Activated effector memory CD4-positive, alpha-beta T cell treated with anti-CD3 and anti-CD28 coated beads, Interleukin-2, amount 50 U/mL, for 16 hours (primary cell): ENCODE measurements around the gene CBFB.
"Not testable (repeated sequence)": the region's sequence is repeated elsewhere in the genome, so short reads cannot be mapped to it uniquely, and the experiment has no call there.

Experiments used
- DNase-seq: peaks from one replicate; pipeline ENCODE4 v3.0.0-alpha.2; 2020

Gene CBFB

DNA sequence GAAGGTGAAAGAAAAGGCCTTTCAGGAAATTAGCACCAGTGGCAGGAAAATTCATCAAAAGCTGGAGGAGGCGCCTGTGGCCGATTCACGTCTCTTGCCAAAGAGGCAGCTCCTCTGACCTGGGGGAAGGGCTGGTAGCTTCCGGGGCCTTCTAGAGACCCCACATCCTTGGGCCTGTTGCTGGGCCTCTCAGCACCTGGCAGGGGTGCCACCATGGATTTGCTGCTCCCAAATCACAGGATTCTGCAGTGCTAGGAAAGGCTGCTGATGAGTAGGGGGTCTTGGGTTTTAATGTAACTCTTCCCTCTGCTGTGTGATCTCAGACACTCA, 11.6 kb upstream of the CBFB start:
- DNase-seq, result peak; percentile 47

GRCh38 chr16:67017810-67018488, 11.0 kb upstream of the CBFB start:
- DNase-seq, result peak; percentile 93

DNA sequence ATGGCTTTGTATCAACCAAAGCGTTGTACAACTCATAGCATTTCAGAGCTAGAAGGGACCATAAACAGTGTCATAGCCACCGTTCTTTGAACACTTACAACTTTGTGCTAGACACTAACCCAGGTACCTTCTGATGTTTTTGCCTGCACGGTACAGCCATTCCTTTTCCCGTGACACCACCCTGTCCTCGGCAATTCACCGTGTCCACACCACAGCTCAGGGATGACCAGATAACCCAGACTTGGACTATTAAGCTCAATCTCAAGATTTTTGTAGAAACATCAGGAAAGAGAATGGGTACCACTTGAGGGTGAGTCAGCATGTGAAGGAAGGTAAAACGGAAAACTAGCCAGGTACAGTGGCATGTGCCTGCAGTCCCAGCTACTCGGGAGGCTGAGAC, 9.8 kb upstream of the CBFB start:
- DNase-seq, result peak; percentile 4

DNA sequence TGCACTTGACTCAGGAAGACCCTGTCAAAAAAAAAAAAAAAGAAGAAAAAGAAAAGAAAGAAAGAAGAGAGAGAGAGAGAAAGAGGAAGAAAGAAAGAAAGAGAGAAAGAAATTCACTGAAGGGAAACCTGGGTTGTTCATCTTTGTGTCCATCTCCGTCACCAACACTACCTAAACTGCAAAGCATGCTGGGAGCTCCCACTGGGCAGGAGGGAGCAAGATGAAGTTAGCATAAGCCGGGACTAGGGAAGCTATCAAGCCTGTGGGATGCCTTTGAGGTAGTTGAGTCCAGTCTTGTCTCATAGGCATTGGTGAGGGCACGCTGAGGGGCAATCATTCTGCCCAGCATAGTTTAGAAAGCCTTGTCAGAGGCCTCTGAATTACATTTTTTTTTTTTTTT, 7.6 kb upstream of the CBFB start:
- DNase-seq, result peak; percentile 31

DNA sequence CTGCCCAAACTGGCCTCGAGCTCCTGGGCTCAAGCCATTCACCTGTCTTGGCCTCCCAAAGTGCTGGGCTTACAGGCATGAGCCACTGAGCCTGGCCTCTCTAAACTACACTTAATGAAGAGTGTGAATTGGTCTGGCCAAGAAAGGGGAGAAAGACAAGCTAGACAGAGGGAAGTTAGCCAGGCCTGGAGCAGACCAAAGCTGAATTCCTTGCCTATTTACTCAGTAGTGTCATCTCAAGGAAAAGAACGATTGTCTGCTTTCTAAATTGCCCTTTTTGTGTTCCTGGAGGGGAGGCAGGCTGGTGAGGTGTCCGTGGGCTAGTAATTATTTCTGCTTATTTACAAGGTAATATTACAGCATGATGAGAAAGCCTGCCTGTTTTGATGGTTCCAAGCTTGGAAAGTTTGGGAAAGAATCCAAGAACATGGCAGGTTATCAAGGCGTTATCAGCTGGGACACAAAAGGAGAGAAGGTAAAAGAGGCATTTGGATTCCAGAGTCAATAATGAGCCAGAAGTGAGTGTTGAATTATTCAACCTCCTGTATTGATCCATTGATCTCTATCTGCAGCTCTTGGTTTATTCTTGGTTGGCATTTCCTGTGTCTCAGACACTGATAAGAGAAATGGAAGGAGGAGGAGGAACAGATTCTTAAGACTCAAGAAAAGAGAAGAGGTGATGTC, 6.3 kb upstream of the CBFB start:
- no peak for DNase-seq

DNA sequence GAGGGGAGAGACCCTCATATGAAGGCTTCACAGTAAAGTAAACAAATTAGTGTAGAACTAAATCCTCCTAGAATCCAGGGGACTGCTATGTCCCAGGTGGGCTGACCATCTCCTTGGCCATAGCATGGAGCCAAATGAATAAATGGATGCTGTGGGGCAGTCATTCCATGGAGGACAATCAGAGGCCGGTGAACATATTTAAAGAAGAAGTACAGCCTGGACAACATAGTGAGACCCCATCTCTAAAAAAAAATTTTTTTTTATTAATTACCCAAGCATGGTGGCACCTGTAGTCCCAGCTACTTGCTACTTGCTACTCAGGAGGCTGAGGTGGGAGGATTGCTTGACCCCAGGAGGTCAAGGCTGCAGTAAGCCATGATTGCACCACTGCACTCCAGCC, 5.3 kb upstream of the CBFB start:
- DNase-seq, result peak; percentile 24

DNA sequence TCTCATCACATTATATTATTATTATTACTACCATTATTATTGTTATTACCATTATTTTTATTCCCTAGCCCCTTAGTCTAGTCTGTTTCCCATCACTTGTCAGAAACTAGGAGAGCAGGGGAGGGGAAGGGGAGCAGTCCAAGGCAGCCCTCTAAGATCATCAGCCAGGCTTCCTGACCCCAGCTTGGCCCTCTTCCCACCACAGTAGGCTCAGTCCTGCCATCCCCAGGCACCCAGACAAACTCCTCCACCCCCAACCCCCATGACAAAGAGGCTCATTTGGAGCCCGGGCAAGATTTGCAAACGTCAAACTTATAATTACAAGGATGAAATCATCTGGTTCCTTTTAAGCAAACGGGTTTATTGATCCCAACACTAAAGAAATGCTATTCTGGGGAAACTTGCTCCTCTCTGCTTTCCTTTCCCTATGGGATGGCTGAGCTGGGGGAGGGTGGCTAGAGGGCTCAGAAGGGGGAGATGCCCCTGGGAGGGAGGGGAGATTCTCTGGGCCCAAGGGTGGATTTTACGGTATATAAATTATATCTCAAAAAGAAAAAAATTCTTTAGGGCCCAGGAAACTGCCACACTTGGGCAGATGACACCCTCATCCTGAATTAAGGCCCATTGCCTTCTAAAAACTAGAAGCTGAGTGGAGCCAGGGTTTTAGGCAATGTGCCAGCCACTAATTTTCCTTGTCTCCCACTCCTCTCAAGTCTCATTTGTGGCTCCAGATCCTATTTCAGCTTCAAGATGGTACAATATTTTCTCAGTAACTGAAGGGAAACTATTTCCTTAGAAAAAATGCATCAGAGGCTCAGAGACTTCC, 4.4 kb upstream of the CBFB start:
- peak; percentile 14 for DNase-seq

DNA sequence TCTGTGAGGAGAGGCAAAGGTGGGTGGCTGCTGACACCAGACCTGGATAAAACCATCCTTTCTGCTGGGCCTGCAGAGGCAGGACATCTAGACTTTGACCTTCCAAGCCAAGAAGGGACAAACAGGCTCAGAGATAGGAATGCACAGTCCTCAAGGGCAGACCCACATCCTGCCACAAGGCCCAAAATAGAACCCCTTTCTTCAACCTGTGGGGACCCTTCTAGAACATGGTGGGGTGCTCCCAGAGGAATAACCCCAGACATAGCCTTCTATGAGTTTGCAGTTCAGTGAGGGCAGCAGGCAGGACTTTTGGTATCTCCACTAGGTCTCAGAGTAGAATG, 3.8 kb upstream of the CBFB start:
- DNase-seq, result peak; percentile 31

DNA sequence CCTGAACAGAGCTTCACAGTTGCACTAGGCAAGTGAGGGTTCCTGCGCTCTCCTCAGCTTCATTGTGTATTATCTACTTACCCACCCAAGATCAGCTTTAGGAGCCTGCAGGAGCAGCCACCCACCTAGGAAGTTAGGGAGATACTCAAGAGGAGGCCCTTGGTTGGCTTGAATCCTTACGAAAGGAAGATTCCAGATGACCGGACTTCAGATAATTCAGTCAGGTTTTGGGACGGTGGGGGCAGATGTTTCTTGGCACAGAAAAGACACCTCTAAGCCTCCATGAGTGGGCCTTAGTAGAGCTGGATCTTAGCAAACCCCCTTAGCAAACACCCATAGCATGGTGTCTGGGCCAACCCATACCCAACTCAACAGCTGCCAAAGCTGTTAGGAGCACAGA, 2.4 kb upstream of the CBFB start:
- peak; percentile 31 for DNase-seq

GRCh38 chr16:67027046-67027445, 1.9 kb upstream of the CBFB start:
- DNase-seq, result peak; percentile 51

- no peak for DNase-seq
These were observed 718 bp upstream of the CBFB start for GRCh38 chr16:67028167-67028695.

DNA sequence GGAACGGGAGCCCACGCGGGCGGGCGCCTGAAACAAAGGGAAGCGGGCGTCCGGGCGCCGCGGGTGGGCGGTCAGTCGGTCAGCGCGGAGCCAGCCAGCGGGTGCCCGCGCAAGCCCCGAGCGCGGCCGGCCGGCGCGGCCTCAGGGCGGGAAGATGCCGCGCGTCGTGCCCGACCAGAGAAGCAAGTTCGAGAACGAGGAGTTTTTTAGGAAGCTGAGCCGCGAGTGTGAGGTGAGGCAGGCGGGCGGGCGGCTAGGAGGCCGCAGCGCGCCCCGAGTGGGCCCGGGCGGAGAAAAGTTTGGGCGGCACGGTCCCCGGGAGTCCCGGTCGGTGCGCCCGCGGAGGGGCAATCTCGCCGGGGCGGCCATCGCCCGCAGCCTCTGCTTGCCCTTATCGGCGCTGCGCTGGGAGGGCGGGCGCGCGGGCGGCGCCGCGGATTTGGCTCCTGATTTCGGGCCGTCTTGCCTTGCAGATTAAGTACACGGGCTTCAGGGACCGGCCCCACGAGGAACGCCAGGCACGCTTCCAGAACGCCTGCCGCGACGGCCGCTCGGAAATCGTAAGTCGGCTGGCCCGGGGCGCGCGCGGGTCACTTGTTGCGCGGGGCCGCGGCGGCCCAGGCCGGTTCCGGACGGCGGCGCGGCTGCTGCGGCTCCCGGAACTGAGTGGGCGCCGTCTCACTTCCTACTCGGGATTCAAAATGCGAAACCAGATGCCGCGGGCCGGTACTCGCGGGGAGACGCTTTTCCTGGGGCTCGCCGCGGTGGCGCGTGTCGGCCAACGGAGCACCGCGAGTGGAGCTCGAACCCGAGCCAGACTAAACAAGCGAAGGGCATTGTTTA, 526 bp downstream of the CBFB start:
- peak; percentile 87 for DNase-seq

GRCh38 chr16:67030221-67030962, 1.4 kb downstream of the CBFB start:
- DNase-seq, result peak; percentile 59

DNA sequence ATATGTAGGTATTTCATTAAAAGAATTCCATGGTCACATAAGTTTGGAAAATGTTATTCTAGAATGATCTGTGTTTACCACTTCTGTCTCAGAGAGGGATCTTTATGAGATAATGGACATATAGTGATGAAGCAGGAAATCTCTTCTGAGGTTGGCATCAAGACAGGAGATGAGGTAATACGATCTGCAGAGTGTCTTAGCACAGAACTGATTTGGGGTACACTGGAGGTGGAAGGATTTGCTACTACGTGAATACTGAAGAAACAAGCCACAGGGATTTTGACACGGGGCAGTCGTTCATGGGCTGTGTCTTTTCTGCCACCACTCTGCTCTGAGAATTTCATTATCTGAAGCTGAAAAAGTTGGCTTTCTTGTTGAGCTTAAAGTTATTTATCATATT, 5.5 kb downstream of the CBFB start:
- DNase-seq, result peak; percentile 41

DNA sequence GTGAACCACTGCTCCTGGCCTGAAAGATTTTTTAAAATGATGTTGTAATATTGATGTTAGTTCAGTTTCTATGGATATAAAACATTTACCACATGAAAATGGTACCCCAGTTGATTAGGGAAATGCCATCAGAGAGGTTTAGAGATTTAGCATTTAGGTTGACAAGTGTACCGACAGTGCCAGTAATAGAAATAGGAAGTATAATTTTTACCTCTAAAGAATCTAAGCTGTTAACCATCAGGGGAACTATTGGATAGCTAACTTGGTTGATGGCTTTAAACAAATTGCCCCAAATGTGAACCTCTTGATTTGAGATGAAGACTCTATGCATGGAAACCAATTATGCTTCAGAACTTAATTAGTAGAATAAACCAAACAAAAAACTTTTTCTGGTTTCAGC, 6.4 kb downstream of the CBFB start:
- DNase-seq, result no peak

- DNase-seq, result no peak
These were observed 7.4 kb downstream of the CBFB start for GRCh38 chr16:67036323-67036741.

GRCh38 chr16:67039260-67040020, 10.5 kb downstream of the CBFB start:
- no peak for DNase-seq

DNA sequence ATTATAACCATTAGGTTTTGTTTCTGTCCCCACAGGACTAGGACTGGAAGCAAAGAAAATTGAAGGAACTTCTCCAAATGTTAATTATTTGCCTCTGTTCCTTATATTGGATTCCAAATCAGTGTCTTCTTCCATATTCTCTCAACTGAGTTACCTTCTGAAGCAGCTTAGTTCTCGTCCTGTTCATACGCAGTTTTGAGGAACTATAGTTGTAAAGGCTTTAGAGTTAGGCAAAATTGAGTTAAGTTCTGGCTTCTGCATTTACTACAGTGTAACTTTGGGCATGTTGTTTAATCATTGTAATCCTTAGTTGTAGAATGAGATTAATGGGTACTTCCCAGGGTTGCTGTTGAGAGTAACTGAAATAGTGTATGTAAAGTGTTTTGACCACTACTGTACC, 11.2 kb downstream of the CBFB start:
- DNase-seq, result no peak

- DNase-seq, result no peak
These were observed 12.0 kb downstream of the CBFB start for GRCh38 chr16:67040906-67041305.

DNA sequence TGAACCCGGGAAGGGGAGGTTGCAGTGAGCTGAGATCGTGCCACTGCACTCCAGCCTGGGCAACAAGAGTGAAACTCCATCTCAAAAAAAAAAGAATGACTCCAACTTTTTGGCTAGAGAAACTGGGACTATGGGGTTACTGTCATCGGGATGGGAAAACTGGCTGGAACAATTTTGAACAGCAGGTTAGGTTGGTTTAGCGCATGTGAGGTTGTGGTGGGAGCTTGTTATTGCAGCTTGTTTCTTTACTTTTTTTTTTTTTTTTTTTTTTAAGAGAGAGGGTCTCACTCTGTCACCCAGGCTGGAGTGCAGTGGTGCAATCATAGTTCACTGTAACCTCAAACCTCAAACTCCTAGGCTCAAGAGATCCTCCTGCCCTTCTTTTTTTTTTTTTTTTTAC, 12.6 kb downstream of the CBFB start:
- DNase-seq, result not testable (repeated sequence)

GRCh38 chr16:67043420-67043819, 14.5 kb downstream of the CBFB start:
- DNase-seq, result no peak
